Stimulated activated CD4-positive, alpha-beta T cell treated with anti-CD3 and anti-CD28 coated beads, Interleukin-1b, Interleukin-23, amount 100 ng/mL, for 1 hour (primary cell): ENCODE results near the gene LMO7.
"Not testable (repeated sequence)": the region's sequence is repeated elsewhere in the genome, so short reads cannot be mapped to it uniquely, and the experiment has no call there.

ENCODE experiments used
- DNase-seq, 2 donors: peaks; one replicate each; pipeline ENCODE4 v3.0.0-alpha.2; 2020; ENCODE audit warnings: low read depth in 2 of 2

LMO7 gene

DNA sequence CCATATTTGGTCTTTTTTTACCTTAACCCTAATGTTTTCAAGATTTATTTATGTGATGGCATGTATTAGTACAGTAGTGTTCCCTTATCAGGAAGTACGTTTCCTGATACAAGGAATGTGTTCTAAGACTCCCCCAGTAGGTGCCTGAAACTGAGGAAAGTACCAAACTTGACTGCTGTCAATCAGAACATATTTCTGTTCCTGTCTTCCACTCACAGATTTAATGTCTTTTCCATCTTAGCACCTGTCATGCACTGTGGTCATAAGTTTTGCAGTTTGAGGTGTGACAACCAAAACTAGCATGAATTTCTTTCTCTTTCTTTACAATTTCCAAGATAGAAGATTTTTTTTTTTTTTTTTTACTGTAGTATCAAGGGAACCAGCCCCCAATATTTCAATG is 62.9 kb downstream of the LMO7 start:
- DNase-seq = no peak

DNA sequence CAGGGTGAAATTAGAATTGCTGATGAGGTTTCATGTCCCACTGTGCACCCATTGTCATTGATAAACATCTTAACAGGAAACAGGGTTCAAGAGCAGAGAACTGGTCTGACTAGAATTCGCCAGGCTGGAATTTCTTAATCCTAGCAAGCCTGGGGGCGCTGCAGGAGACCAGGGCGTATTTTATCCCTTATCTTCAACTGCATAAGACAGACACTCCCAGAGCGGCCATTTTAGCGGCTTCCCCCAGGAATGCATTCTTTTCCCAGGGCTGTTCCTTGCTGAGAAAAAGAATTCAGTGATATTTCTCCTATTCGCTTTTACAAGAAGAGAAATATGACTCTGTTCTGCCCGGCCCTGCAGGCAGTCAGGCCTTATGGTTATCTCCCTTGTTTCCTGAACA is 63.6 kb downstream of the LMO7 start:
- DNase-seq = not testable (repeated sequence)

DNA sequence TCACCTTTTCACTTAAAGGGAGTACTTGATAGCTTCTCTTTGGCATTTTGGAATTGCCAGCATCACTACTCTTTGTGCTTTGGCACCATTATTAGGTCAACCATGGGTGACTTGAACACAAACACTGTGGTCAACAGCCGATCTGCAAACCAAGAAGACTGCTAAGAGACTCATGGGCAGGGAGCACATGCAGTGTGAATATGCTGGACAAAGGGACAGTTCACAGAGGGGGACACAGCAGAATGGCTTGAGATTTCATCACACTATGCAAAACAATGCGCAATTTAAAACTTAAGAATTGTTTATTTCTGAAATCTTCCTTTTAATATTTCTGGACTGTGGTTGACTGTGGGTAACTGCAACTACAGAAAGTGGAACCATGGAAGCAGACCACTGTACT is 64.4 kb downstream of the LMO7 start:
- DNase-seq = no peak

DNA sequence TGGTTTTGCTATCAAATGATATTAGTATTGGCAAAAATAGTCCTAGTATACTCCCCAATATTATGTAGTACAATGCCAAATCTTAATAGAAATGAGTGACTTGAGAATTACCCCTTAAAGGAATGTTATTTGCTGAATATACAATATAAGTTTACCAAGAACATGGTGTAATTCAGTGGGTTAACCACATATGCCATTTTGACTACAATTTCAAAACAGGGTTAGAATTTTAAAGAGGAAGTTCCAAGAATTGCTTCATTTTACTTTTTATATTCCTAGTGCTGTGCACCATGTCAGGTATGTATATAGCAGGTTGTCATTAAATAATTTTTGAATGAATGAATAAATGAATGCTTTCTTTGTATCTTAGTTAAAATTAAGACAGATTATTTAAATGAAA is 66.3 kb downstream of the LMO7 start:
- no peak for DNase-seq

DNA sequence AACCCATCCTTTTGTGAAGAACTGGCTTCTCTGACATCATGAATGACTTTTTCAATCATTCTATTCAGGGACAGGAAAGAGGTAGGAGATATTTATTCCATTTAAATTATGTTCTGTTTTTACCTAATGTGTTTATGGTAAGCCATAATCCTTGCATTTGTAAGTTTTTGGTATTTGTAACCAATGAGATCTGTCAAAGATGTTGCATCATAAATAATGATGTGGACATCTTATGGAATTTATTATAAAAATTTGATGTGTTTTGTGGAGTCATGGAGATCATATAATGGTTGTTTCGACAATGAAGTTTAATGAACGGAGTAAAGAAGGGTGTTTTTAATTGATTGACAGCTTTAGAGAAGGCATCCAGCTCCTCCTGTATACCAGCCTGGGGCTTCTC is 67.6 kb downstream of the LMO7 start:
- no peak for DNase-seq

DNA sequence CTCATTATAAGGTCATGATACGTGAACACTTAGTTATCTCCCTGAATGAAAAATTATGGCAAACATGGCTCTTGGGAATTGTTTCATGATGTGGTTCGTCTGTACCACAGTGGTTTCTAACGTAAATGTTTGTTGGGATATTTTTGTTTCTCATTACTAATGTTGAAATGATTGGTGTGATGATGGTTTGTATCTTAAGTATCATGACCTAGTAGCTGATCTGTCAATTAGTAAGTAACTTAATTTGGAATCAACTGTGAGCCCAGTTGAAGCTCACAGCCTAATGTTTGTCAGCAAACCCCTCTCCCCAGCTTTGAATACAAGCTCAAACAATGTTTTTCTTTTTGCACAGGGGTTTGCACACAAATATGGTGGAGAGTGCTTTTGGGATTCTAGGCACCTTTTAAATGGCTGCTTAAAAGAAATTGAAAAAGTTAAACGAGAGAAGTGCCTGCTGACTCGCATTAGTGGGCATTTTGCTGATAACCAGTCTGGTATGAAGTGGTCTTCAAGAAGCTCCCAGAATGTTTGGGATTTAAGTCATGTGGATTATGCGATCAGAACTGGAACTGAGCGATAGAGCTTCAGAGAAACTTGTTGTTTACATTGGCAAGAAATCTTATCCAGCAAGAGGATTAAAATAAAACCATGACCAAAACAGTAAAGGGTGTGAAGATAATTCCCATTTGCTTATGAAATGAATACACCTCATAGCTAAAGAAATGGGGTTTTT is 68.2 kb downstream of the LMO7 start:
- no peak for DNase-seq

DNA sequence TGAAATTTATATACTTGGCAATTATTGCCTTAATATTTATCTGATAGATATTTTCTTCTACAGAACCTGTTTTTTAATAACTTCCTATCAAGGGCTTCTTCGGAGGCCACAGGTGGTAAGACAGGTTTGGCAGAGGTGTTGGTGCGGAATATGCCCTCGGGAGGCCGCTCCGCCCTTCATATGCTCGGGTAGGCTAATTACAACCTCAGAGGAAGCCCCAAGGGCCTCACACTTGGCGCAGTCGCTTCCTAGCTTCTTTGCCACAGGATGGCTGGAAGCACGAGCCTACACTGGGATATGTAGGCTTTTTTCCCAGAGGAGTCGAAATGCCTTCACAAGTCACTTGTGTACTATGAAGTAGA is 68.8 kb downstream of the LMO7 start:
- no peak for DNase-seq

DNA sequence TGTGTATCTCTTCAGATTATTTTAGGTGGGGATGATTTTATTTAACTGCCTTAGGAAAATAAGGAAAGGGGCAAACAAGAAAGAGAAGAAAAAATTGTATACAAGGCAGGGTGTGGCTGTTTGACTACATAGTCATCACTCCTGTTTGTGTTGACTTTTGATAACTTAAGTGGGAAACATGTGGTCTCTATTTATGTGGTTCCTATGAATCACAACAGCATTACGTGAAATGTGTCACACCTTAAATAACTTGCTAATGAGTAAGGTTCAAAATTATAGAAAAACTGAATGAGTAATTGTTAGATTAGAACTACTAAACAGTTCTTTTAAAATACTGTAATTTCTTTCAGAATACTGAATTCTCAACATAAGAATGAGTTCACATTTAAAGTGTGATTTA is 69.3 kb downstream of the LMO7 start:
- DNase-seq = no peak

DNA sequence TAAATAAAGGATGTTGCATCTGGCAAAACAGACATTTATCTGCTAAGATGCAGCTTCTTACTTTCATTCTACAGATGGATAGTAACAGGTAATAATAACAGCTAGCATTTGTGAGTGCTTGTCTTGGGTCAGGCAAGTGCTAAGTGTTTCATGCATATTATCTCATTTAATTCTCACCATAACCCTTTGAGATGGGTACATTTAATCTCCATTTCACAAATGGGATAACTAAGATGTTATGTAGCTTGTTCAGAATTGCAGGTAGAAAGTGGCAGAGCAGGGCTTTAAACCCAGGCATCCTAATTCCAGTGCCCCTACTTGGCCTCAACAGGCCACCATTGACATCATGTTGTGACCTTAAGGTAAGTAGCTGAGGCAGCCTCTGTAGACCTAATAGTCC is 69.8 kb downstream of the LMO7 start:
- no peak for DNase-seq

DNA sequence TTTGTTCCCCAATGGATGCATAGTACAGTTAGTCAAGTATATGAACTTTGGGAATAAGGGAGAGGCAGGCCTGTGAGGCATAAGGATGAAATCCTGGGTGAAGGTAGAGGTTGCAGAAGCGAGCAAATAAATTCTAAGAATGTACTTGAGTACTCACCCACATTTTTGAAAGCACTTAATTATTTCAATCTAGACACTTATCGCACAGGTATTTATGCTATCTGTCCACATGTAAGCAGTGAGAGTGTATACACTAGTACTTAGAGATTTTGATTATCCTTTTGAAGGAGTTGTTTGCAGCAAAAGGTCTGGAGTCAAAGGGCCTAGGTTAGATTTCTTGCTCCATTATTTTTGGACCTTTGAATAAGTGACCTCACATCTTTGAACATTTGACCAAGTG is 77.7 kb downstream of the LMO7 start:
- DNase-seq = no peak

DNA sequence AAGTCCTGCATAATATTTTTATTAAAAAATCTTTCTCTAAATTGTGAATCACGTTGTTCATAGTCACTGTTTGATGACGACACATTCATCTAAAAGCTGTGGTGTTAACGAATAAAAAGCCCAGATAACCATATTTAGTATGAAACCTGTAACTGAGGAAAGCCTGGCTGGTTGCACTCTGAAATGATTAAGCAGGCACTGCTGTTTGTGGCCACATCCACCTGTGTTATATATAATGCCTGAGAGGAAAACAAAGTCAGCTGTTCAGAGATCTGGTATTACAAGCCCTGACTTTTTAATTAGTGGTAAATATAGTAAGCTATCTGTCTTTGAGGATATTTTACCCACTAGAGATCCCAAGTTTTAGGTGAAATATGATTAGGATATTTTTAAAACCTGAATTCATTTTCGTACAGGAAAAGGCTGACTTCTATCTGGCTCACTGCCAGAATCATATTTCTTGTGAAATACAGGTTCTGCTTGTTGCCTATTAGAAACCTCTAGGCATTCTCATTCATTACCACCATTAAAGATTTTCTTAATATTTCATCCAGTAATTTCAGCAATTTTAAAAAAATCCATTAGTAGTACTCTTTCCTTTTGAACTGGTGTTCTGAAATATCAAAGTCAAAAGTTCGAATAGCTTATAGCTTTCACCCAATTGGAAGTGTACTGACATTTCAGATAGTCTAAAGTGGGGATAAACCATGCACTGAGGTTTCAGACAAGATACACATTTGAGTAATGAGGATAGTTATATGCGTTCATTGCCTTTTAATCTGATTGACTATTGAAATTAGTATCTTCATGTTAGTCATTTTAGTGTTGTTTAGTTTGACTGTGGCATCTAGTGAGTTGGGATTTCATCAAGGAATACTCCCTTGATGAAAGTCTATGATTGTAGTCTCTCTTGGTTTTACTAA is 79.7 kb downstream of the LMO7 start:
- no peak for DNase-seq

DNA sequence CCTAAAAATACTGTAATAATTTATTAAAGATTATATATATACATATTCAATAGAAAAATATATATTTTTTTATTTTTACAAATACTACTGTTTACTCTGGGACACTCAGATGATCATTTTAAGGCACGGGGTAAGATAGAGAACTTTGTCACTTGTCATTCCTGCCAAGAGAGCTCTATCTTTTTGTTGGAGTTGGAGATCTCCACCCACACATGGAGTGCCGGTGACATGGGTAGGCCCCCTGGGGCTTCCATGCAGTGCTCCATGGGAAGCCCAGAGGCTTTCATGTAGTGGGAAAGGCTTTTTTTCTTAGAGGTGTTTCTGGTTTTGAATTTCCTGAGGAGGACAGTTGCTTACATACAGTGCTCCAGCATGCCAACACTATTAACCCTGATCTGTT is 81.4 kb downstream of the LMO7 start:
- no peak for DNase-seq

DNA sequence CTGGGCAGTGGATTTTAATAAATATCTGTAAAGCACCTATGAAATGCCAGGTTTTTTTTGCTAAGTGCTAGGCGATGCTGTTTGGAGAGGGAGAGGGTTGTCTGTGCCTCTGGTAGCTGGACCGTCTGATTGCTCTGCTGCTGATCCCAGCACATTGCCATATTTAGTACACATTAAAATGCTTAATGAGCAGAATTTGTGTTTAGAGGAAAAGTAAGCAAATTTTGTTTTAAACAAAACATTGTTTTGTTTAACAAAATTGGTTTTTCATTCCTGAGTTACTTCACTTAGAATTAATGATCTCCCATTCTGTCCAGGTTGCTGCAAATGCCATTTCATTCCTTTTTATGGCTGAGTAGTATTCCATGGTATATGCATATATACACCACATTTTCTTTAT is 85.2 kb downstream of the LMO7 start:
- DNase-seq = no peak

DNA sequence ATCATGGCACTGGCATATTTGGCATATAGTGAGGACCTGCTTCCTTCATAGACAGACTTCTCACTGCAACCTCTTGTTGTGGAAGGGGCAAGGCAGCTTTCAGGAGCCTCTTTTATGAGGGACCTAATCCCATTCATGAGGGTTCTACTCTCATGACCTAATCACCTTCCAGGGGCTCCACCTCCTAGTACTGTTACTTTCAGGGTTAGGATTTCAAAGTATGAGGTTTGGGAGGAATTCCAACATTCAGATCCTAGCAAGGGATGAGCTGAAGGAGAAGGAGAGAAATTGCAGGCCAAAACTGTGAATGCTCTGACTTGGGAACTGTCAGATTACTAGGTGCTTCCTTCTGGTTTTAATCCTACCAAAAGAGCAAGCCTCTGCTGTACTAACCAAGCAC is 87.8 kb downstream of the LMO7 start:
- no peak for DNase-seq

DNA sequence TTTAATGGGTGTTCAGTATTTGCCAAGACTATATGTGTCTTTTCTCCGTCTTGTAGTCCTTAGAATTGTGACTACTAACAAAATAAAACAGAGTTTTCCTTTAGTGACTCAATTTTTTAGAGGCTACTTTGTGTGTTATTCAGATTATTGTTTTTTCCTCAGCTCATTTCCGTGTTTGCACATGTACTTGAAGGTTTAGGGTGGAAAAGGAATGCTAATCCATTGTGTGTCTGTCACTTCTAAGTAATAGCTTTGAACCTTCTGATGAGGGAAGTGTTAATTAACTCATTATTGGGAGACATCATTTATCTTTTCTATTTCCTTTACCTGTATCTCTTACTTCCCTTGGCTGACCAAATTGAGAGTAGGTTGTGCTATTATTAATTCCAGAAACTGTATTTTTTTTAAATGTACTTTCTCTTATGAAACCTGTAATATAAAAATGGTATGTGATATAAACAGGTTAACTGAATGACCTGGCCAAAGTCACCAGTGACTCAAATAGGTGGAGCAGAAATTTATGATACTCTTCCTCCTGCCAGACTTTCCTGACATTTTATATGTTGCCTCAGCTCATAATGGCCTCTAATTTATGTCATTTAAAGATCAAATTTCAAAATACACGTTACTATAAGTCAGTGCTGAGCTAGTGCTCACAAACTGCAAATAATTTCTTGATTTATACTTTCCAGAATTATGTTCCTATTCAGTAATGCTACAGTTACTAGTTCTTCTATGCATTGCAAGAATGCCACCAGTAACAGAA is 88.8 kb downstream of the LMO7 start:
- no peak for DNase-seq

DNA sequence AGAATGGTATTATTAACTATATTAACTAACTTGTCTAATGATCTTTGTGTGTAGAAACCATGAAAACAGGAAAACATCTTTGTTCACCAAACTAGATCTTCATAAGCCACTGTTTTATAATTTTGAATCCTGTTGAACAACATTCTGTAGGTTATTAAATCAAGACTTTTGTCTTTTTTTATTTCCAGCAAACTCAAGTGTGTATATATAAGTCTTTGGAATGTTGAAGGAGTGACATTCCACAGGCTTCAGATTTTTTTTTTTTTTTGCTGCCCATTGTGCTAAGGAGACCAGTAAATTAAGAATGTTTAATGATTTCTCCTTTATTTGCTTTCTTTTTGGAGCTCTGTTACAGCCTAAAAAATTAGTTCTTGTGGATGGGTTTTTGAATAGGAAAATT is 89.6 kb downstream of the LMO7 start:
- no peak for DNase-seq

DNA sequence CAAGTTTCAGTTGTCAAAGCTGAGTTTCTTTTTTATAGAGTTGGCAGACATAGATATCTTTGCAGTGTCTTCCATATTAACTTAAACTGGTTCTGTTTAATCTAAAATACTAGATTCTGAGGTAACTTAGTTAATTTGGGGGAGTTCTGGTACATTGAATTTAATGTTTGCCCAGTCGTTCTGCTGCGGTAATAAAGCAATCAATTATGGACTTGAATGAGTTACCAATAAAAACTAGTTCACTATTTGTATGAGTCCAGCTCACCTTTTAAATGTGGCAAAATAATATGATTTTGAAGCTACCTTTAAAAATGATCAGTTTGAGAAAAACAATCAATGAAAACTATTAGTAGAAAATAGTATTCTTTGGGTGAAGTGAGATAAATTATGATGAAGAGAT is 90.2 kb downstream of the LMO7 start:
- DNase-seq = no peak

DNA sequence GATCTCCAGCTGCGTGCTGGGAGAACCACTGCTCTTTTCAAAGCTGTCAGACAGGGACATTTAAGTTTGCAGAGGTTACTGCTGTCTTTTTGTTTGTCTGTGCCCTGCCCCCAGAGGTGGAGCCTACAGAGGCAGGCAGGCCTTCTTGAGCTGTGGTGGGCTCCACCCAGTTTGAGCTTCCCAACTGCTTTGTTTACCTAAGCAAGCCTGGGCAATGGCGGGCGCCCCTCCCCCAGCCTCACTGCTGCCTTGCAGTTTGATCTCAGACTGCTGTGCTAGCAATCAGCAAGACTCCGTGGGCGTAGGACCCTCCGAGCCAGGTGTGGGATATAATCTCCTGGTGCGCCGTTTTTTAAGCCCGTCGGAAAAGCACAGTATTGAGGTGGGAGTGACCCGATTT is 97.0 kb downstream of the LMO7 start:
- DNase-seq = not testable (repeated sequence)

DNA sequence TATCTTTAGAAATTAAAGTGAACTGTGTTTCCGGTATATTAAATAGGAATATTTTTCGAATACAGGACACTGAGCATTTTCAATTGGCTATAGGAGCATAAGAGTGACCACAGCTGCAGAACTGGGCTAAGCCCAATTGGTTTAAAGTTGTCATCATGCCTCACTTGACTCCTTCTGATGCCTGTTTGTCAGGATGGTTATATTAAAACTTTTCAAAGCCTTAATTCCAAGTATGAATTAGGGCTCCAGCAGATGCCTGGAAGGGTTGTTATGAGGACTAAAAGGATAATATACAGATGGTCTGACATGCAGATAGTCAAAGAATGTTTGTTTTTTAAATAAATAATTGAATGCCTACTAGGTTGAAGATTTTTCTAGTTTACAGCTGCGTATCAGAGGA is 100.0 kb downstream of the LMO7 start:
- no peak for DNase-seq

DNA sequence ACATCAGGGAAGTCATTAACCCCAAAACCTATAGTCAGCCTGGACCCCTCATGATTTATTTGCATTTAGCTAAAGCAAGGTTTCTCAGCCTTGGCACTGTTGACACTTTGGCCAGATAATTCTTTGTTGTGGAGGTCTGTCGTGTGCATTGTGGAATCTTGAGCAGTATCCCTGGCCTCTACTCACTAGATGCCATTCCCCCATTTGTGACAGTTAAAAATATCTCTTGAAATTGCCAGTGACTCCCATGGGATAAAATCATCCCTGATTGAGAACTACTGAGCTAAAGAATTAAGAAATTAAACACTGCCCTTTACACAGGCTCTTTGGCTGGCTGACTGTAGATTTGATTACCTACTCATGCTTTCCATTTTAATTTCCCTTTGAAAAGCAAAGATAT is 102.7 kb downstream of the LMO7 start:
- no peak for DNase-seq

DNA sequence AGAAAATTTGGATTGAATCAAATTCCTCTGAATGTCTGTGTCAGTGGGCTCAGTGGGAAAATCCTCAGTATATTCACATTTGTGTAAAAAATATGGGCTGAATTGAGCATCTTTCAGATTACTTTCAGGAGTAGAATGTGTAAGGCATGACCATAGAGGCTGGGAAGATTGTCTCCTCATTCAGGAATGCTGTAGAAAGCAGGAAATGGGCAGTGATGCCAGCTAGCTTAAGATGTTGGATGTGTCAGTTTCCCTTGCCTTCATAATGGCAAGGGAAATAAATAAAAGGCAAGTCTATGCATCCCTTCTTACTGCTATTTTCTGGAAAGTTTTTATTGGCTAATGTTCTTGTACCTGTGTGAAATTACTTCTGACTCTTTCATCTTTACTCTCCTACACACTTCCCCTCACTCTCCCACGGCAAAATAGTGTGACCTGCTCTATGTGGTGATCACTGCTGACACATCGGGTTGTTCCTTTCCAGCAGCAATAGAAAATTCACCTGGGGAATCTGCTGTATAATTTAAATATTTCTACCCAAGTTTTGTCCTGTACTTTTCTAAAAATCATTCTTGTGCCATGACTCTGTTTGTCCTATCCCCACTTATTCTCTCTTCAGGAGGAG is 103.2 kb downstream of the LMO7 start:
- no peak for DNase-seq

DNA sequence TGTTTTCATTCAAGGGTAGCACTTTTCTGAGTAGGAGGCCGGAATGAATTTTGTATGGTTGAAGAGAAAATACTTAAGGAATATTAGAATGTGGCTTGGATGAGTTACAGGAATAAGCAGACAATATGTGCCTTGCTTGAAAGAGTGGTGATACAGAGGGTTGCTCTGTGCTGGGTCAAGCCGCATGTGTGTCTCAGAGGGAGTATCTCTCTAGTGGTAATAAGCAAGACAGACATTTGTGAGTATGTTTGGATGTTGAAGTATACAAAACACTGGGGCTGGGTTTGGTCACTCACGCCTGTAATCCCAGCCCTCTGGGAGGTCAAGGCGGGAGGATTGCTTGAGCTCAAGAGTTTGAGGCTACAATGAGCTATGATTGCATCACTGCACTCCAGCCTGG is 103.9 kb downstream of the LMO7 start:
- no peak for DNase-seq
